ENCODE data around the gene PDP2.
"Not testable (repeated sequence)": the region's sequence is repeated elsewhere in the genome, so short reads cannot be mapped to it uniquely, and the experiment has no call there.

The PDP2 gene

DNA sequence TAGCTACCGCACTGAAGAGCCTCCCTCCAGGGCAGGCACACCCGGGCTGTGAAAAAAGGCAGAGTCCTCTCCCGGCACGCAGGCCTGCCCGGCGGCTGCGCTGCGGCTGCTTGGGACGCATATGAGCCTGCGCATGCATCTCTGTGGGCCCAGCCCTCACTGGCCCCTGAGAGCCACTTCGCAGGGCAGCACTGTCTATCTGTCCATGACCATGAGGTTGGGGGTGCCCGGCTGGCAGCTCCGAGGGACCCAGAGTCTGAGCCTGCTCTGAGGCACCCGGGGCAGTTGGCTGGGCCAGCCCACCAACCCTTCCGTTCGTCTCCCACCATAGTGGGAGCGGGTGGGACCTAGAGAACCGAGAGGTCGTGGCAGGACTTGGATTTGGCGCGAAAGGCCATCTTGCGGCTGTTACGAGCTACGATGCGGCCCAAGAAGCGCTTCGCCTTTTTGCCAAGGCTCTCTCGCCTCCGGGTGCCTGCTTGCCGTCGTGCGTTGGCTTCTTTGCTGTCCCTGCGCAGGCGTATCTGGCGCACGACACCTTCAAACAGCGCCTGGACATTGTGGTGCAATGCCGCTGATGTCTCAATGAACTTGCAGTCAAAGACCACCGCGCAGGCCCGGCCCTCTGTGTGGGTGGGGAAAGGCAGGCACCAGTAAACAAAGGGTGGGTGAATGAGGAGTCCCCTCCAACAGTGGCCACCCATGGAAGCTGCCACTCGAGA lies 41.6 kb downstream of the PDP2 start:
- DNase-seq, result no peak

DNA sequence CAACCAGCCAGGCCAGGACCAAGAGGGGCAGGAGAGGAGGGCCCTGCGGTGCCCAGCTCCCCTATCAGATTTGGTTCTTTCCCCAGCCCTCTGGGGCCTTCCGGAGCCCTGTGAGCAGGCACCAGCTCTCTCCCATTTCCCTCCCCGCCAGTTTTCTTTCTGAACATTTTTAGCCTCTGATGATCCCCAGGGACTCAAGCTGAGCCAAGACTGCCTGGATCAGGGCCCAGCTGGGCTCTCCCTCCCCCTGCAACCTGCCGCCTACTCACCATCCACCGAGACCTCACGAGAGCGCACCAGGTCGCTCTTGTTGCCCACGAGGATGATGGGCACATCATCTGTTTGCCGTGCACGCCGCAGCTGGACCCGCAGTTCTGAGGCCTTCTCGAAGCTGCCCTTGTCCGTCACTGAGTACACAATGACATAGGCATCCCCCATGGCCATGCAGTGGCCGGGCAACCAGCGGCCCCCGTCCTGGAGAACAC lies 43.0 kb downstream of the PDP2 start:
- no peak for DNase-seq

GRCh38 chr16:66923866-66924265 lies 43.6 kb downstream of the PDP2 start:
- DNase-seq, result no peak

DNA sequence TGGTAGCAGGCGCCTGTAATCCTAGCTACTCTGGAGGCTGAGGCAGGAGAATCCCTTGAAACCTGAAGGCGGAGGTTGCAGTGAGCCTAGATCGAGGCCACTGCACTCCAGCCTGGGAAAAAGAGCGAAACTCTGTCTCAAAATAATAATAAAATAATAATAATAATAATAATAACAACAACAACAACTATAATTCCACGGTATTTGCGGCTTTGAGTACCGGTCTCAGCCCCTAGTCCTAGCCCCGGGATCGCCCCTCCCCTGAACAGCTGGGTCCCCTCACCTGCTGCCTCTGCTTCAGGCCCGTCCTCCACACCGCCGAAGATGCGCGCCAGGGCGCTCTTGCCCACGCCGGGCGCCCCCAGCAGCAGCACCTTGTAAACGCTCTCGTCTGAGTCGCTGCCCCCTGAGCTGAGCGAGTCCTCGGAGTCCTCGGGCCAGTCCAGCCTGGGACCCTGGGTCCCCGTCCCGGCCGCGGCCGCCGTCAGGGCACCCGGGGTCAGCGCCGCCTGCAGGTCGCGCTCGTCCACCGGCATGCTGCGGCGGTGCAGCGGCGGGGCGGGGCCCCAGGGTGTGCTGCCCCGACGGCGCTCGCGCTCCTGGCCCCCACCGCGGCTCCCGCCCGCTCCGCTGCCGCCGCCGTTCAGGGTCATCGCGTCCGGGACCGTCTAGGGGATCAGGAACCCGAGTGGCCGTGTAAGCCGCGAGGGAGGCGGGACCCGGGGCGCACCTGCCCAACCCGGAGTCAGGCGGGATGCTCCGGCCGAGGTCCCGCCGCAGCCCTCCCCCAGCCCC lies 44.4 kb downstream of the PDP2 start:
- peak; percentile 95 for DNase-seq

DNA sequence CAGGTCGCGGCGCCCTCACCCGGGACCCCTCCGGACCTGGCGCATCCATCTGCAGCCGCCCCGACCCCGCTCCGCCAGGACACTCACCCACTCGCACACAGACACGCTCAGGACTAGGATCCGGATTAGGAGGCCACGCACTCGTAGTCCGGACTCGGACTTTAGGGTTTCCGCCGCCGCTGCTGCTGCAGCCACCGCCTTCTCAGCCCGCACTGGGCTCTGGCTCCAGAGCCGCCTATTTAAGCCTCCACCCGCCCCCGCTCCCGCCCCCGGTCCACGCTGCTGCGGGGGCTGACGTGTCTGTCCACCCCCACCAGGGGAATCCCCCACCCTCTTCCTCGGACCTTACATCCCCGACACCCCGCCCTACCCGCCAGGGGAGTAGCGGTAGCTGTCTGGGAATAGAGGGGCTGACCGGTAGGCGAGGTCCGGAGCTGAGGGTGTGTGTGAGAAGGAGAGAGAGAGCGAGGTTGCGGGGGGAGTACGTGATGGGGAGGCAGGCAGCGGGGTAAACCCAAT lies 45.1 kb downstream of the PDP2 start, which contains the start of gene RRAD:
RRAD (minus strand) TSS at position 214 of the 519 bp plus-strand sequence. CDS start 356 bp downstream, outside the sequence.
- DNase-seq, result no peak

GRCh38 chr16:66926171-66926947 lies 46.0 kb downstream of the PDP2 start:
- no peak for DNase-seq

DNA sequence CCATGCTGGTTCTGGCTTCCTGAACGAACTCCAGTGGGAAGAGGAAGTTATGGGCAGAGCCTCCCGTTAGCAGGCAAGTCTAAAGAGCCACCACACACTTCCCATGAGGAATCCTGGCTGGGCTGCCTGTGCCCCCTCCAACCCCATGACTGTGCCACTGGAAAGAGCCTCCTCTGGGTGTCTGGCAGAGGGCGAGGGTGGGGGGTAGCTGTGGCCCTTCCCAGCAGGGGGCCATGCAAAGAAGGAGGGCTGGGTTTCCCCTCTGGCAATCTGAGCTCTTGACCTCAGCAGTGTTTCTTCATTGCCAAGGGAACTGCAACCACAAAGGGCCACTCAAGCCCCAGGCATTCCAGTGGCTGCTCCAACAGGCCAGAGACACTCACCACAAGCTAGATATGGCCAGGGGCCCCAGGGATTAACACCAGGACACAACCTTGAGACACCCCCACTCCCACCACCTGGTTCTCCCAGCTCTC lies 46.7 kb downstream of the PDP2 start:
- DNase-seq, result no peak

GRCh38 chr16:66927918-66928649 lies 47.8 kb downstream of the PDP2 start:
- no peak for DNase-seq

GRCh38 chr16:66928702-66929388 lies 48.5 kb downstream of the PDP2 start:
- DNase-seq, result no peak

- no peak for DNase-seq
Observed at GRCh38 chr16:66930189-66930588, 49.9 kb downstream of the PDP2 start.

- DNase-seq, result no peak
Observed at GRCh38 chr16:66931665-66932064, 51.4 kb downstream of the PDP2 start.

DNA sequence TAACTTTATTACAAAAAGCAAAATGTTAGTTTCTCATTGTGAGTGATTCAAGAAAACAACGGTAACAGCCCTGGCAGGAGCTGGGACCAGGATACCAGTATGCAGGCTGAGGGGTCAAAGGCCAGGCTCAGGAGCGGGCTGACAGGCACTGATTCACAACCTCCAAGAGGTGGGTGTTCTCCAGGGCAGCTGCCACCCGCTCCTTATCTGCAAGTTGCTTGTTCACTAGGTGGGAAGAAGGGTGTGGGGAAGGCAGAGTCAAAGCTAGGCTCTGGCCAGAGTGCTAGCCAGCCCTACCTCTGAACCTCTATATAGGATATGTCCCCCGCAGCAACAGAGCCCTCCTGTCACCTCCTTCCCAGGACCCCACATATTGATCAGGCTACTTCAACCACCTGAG lies 51.8 kb downstream of the PDP2 start:
- no peak for DNase-seq

DNA sequence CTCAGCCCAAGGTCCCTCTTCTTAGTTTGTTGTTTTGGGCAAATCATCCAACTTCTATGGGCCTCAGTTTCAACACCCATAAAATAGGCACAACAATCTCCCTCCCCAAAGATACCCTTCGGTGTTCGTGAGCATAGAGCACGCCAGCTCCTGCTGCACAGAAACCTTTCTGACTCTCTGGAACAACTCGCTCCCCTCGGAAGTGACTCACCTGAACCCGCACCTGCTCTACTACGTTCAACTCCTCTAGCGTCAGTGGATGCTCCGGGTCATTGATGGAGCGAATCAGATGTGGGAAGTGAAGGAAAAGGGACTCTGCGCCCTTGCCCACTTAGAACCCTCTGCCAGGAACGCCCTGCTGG lies 53.4 kb downstream of the PDP2 start:
- no peak for DNase-seq

GRCh38 chr16:66934138-66934838 lies 54.0 kb downstream of the PDP2 start, which contains the start of gene CIAO2B:
Gene CIAO2B, minus strand, starts transcription at chr16:66934402. Its CDS starts 38 bp downstream, at chr16:66934364.
- peak; percentile 96 for DNase-seq

- not testable (repeated sequence) for DNase-seq
Observed at GRCh38 chr16:66934839-66935313, 54.6 kb downstream of the PDP2 start.

GRCh38 chr16:66935314-66936011 lies 55.1 kb downstream of the PDP2 start, which contains the start of gene CES2:
Gene CES2, plus strand, starts transcription at chr16:66935516. Its CDS starts 120 bp downstream, at chr16:66935636.
- peak; percentile 85 for DNase-seq

DNA sequence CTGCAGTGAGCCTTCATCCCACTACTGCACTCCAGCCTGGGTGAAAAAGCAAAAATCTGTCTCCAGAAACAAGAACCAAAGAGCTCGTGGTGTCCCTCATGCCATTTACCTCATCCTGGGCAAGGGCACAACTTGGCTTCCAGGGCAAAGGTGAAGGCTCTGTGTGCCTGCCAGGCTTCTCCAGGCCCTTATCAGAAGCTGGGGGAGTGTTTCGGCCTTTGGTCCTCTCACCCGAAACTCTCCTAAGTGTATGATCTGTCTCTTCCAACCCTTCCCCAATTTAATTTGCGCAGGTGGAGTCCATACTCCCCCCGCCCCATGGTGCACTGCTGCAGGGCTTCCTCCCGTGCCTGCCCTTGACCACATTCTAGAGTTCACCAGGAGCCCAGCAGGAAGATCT lies 56.1 kb downstream of the PDP2 start:
- no peak for DNase-seq

DNA sequence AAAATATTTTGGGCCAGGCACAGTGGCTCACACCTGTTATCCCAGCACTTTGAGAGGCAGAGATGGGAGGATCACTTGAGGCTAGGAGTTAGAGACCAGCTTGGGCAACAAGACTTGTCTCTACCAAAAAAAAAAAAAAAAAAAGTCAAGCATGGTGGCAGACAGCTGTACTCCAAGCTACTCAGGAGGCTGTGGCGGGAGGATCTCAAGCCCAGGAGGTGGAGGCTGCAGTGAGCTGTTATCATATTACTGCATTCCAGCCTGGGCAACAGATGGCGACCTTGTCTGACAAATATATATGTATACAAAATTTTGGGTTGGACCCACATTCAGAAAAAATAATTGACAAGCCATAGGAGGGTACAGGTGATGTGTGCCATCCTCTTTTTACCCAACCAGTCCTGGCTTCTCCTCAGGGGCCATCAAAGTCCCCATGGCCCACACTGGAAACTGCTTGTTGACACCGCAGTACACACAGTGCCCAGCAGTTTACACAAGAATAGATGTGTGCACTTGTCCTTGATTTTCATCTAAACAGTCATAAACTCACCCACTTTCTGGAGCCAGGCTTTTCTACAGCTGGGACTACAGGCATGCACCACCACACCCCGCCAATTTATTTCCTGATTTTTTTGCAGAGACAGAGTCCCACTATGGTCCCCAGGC lies 56.7 kb downstream of the PDP2 start:
- DNase-seq, result no peak

DNA sequence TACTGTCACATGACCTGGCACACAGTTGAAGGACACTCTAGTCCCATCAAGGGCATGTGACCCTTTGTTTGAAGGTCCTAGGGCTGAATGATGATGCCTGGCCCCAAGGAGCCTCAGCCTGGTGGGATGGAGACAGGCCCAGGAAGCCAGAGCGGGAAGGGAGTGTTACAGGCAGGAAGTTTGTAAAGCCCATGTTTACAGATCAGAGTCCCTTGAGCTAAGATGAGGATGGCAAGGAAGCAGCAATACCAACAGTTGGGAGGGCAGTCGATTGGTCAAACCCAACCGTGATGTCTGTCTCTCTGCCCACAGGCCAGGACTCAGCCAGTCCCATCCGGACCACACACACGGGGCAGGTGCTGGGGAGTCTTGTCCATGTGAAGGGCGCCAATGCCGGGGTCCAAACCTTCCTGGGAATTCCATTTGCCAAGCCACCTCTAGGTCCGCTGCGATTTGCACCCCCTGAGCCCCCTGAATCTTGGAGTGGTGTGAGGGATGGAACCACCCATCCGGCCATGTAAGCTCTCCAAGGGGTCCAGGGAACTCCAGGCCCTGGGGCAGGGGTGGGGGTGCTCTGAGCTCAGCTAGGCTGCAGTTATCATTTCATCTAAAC lies 57.5 kb downstream of the PDP2 start:
- no peak for DNase-seq
